Stimulated activated CD4-positive, alpha-beta T cell treated with anti-CD3 and anti-CD28 coated beads, Interleukin-2, amount 100 ng/mL, for 4 hours (primary cell): ENCODE results near the gene PIGM.

Source experiments
- DNase-seq: peaks from one replicate; pipeline ENCODE4 v3.0.0-alpha.2; 2020; ENCODE audit warnings: low read depth

The PIGM gene

GRCh38 chr1:159989581-159989980 is 42.2 kb downstream of the PIGM start:
- DNase-seq = no peak

- no peak for DNase-seq
These were observed 43.8 kb downstream of the PIGM start for GRCh38 chr1:159988006-159988405.

DNA sequence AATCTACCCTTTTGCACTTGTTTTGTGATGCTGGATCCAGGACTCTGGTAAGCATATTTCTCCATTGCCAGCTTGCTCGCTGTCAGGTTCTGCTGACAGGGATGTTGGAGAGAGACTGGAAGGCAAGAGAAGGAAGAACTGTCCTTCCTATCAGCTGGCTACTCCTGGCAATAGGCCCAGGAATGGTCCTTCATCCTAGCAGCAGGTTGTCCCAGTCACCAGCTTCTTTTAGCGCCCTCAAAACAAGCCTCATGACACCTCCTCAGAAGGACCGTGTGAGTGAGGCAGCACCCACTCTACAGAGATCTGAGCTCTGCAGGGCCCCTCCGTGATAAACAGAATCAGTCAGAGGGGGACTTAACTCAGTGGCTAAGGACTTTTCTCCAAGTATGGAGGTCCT is 44.6 kb downstream of the PIGM start:
- no peak for DNase-seq

- DNase-seq = no peak
These were observed 45.3 kb downstream of the PIGM start for GRCh38 chr1:159986531-159986930.

DNA sequence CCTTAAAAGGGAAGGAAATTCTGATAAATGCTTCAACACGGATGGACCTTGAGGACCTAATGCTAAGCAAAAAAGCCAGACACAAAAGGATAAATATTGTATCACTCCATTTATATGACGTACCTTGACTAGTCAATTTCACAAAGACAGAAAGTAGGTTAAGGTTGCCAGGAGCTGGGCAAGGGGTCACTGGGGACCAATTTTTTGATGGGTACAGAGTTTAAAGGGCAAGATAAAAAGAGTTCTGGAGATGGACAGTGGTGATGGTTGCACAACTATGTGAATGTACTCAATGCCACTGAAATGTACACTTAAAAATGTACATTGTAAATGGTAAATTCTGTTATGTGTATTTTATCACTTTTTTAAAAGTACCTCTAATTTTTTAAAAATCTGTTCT is 45.7 kb downstream of the PIGM start:
- no peak for DNase-seq

- no peak for DNase-seq
These were observed 46.3 kb downstream of the PIGM start for GRCh38 chr1:159985473-159985872.

- no peak for DNase-seq
These were observed 48.1 kb downstream of the PIGM start for GRCh38 chr1:159983681-159984080.

DNA sequence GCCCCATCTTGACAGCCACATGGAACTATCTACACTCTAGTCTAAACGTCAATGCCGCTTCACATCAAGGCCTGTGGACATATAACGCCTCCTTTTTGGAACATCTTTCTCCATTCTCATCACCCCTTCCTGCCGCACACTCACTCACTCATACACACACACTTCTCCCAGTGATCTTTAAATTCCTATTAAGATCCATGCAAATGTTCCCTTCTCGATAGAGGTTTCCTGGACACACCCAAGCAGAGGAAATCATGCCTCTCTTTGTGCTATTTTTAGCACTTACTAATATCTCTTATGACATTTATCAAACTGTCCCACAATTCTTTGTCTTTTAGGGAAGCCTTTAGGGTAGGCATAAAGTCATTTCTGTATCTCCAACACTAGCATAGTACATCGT is 49.5 kb downstream of the PIGM start:
- no peak for DNase-seq

GRCh38 chr1:159981351-159982055 is 50.3 kb downstream of the PIGM start:
- DNase-seq = no peak

DNA sequence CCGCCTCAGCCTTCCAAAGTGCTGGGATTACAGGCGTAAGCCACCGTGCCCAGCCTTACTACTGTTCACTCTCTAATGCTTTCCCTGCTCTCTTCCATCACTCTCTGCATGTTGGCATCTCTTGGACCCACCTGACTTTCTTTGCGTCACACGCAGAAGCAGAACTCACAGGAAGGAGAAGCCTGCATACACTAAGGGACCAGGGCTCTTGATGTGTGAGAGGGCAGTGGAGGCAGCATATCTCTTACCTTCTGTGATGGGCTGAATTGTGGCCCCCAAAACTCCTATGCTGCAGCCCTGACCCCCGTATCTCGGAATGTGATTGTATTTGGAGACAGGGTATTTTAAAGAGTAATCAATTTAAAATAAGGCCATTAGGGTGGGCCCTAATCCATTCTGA is 51.0 kb downstream of the PIGM start:
- DNase-seq = no peak

- no peak for DNase-seq
These were observed 51.7 kb downstream of the PIGM start for GRCh38 chr1:159980076-159980475.

- no peak for DNase-seq
These were observed 52.5 kb downstream of the PIGM start for GRCh38 chr1:159979257-159979656.

GRCh38 chr1:159978107-159978398 is 53.7 kb downstream of the PIGM start:
- no peak for DNase-seq

DNA sequence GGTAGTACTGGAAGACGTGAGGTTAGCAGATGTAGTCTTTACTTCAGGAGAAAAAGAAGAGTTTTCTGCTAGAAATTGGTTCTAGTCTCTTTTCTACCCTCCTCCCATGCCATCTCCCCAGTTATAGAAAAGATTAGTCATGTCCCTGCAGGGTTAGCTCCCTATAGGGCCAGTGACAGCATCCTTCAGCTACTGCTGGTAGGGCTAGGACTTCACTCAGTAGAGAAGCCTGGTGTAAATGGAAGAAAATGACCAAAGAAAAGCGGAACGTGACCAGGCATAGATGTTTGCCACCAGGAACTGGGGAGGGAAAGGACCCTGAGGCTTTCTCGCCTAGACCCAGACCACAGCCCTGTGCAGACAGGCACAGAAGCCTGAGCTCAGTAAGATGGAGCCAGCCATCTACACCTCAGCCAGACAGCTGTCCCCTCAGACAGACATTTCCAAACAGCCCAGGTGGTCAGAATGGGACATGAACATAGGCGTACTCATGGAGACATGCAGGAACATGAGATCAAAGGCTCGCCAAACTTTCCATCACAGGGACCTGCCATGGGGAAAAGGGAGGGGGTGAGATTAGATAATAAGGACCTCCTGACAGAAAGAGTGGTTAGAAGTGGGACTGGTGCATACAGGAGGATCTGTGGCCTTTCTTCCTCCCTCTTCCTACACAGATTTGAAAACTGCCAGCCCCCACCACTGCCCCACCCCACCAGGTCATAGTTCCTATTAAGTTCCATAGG is 54.3 kb downstream of the PIGM start:
- DNase-seq = no peak
